H54 (cell line): ENCODE measurements around the gene C14orf180.

ENCODE experiments used
- DNase-seq: peaks from one replicate; pipeline ENCODE4 v3.0.0; 2011; ENCODE audit warnings: low spot score, mixed read lengths; ENCODE audit not compliant: insufficient read length
- FAIRE-seq: peaks from 3 replicates; lab custom pipeline; 2011; peaks lifted over from hg19 to GRCh38; lab: Jason Lieb, UNC
- POLR2A ChIP-seq: IDR thresholded peaks from 2 replicates; pipeline ENCODE4 v1.6.1; 2011; ENCODE audit warnings: low read depth, mild to moderate bottlenecking, low read length

The C14orf180 gene

GRCh38 chr14:104546591-104547309, 32.8 kb upstream of the C14orf180 start:
- TF ChIP-seq POLR2A = no peak
- FAIRE-seq (no peak), DNase-seq (no peak)

- FAIRE-seq (no peak), DNase-seq (no peak)
- no peak for TF ChIP-seq POLR2A
Measured at GRCh38 chr14:104547310-104547997, 32.1 kb upstream of the C14orf180 start.

GRCh38 chr14:104547998-104548700, 31.4 kb upstream of the C14orf180 start:
- DNase-seq (no peak), FAIRE-seq (no peak)
- no peak for TF ChIP-seq POLR2A

GRCh38 chr14:104548802-104549535, 30.6 kb upstream of the C14orf180 start:
- no peak for TF ChIP-seq POLR2A
- DNase-seq (no peak), FAIRE-seq (no peak)

GRCh38 chr14:104549536-104550339, 29.8 kb upstream of the C14orf180 start:
- FAIRE-seq (no peak), DNase-seq (no peak)
- TF ChIP-seq POLR2A = no peak

GRCh38 chr14:104550340-104550860, 29.2 kb upstream of the C14orf180 start:
- no peak for TF ChIP-seq POLR2A
- DNase-seq = no peak
- no peak for FAIRE-seq

- FAIRE-seq (no peak), DNase-seq (no peak)
Measured at GRCh38 chr14:104550861-104551728, 28.5 kb upstream of the C14orf180 start.

GRCh38 chr14:104551851-104552737, 27.5 kb upstream of the C14orf180 start:
- no peak for DNase-seq
- no peak for TF ChIP-seq POLR2A
- no peak for FAIRE-seq

More at GRCh38 chr14:104550861-104551728, 28.5 kb upstream of the C14orf180 start:
- TF ChIP-seq POLR2A = no peak

GRCh38 chr14:104552738-104553125, 26.8 kb upstream of the C14orf180 start:
- TF ChIP-seq POLR2A = no peak
- no peak for FAIRE-seq
- DNase-seq = no peak

- FAIRE-seq (no peak), DNase-seq (no peak)
- no peak for TF ChIP-seq POLR2A
Measured at GRCh38 chr14:104553166-104554087, 26.1 kb upstream of the C14orf180 start.
